Neural progenitor cell (in vitro differentiated cells): ENCODE data around the gene MRPS15. TPM values are rescaled to one million over a fixed set of nuclear protein-coding genes. Genes with fewer than 3 reads are reported as not detected.
A peak's percentile ranks its signal among the peaks of the same experiment; 100 is the strongest.

Experiments used
- DNase-seq: peaks from one replicate; pipeline ENCODE4 v3.0.0-alpha.2; 2016; ENCODE audit warnings: low spot score
- H2AFZ ChIP-seq: fragments of 200-600 bp; sonication (generic); replicated peaks from 2 replicates; pipeline ENCODE4 v1.6.1; 2016; ENCODE audit warnings: antibody characterized with exemption
- H3F3A ChIP-seq: fragments of 200-600 bp; sonication (generic); 2 replicates; pipeline ENCODE4 v1.6.1; 2016; ENCODE audit warnings: antibody characterized with exemption, low read depth
- H3K27ac ChIP-seq: fragments of 200-600 bp; sonication (generic); 2 replicates; pipeline ENCODE4 v1.5.1; 2016; ENCODE audit warnings: mild to moderate bottlenecking
- H3K27me3 ChIP-seq: fragments of 200-600 bp; sonication (generic); 2 replicates; pipeline ENCODE4 v1.6.1; 2016; ENCODE audit warnings: mild to moderate bottlenecking, moderate library complexity
- H3K36me3 ChIP-seq: fragments of 200-600 bp; sonication (generic); 2 replicates; pipeline ENCODE4 v1.5.1; 2016
- H3K4me1 ChIP-seq: fragments of 200-600 bp; sonication (generic); 2 replicates; pipeline ENCODE4 v1.6.1; 2016; ENCODE audit warnings: mixed run types
- H3K4me2 ChIP-seq: fragments of 200-600 bp; sonication (generic); 2 replicates; pipeline ENCODE4 v1.6.1; 2016
- H3K4me3 ChIP-seq: fragments of 200-600 bp; sonication (generic); 2 replicates; pipeline ENCODE4 v1.5.1; 2016
- H3K79me2 ChIP-seq: fragments of 200-600 bp; sonication (generic); 2 replicates; pipeline ENCODE4 v1.6.1; 2016; ENCODE audit warnings: low read depth
- H3K9ac ChIP-seq: fragments of 200-600 bp; sonication (generic); 2 replicates; pipeline ENCODE4 v1.6.1; 2016
- H3K9me3 ChIP-seq: fragments of 200-600 bp; sonication (generic); 2 replicates; pipeline ENCODE4 v1.5.1; 2016; ENCODE audit warnings: low read depth
- H4K20me1 ChIP-seq: fragments of 200-600 bp; sonication (generic); 2 replicates; pipeline ENCODE4 v1.6.1; 2016; ENCODE audit warnings: low read depth
- H3K27ac Mint-ChIP-seq: 3 replicates; pipeline ENCODE4 v1.8.0; 2021; ENCODE audit warnings: mixed read lengths
- H3K27me3 Mint-ChIP-seq: 2 replicates; pipeline ENCODE4 v1.8.0; 2022; ENCODE audit warnings: low read depth, mild to moderate bottlenecking, inconsistent platforms, moderate library complexity, mixed read lengths; ENCODE audit not compliant: insufficient read depth
- H3K36me3 Mint-ChIP-seq: 3 replicates; pipeline ENCODE4 v1.8.0; 2021; ENCODE audit warnings: mixed read lengths
- H3K4me1 Mint-ChIP-seq: 3 replicates; pipeline ENCODE4 v1.8.0; 2021; ENCODE audit warnings: mixed read lengths
- H3K4me3 Mint-ChIP-seq: 3 replicates; pipeline ENCODE4 v1.8.0; 2021; ENCODE audit warnings: mild to moderate bottlenecking, moderate library complexity, mixed read lengths
- H3K9me3 Mint-ChIP-seq: 3 replicates; pipeline ENCODE4 v1.8.0; 2020; ENCODE audit warnings: mixed read lengths
- CTCF ChIP-seq: fragments of 200-600 bp; sonication (generic); IDR thresholded peaks from 2 replicates; pipeline ENCODE4 v1.5.1; 2017; ENCODE audit warnings: antibody characterized with exemption, mild to moderate bottlenecking
- EZH2 ChIP-seq: fragments of 200-600 bp; sonication (generic); IDR thresholded peaks from 2 replicates; pipeline ENCODE4 v1.6.1; 2017; ENCODE audit warnings: antibody characterized with exemption, mild to moderate bottlenecking, moderate library complexity
- EZH2phosphoT487 ChIP-seq: fragments of 200-600 bp; sonication (generic); IDR thresholded peaks from 2 replicates; pipeline ENCODE4 v1.6.1; 2017; ENCODE audit warnings: antibody characterized with exemption
- total RNA-seq: library from RNA; depleted of rRNA; stranded (reverse); fragments of >200 nt; gene quantifications from 2 replicates; pipeline ENCODE4 v1.2.3, GENCODE V29; 2015; ENCODE audit warnings: low replicate concordance

The MRPS15 gene
- total RNA-seq, 1 donor from 2014 or later = 109 TPM

GRCh38 chr1:36482724-36483388 lies 18.7 kb upstream of the MRPS15 start, which contains the start of gene CSF3R:
Gene CSF3R, minus strand, starts transcription at chr1:36482913. Its CDS starts 3,417 bp downstream, at chr1:36479496.
- no peak for DNase-seq
- no peak within 1 kb of the TSS for H3K9ac ChIP-seq
- H3K9me3 ChIP-seq = no peaks in the 10 kb centered on the region
- H3K4me2 ChIP-seq = peak within 1 kb of the TSS; percentile 5
- H3K27ac ChIP-seq = no peak within 1 kb of the TSS
- no peaks in the 10 kb centered on the region for H3K36me3 ChIP-seq
- peak within 1 kb of the TSS; percentile 7 for H3K27ac Mint-ChIP-seq
- no peak within 1 kb of the TSS for H3K4me3 Mint-ChIP-seq
- no peaks in the 10 kb centered on the region for H3K27me3 ChIP-seq
- no peaks in the 10 kb centered on the region for H3K79me2 ChIP-seq
- H3F3A ChIP-seq = peaks cover 7% of the 10 kb centered on the region
- H3K36me3 Mint-ChIP-seq = no peaks in the 10 kb centered on the region
- no peaks in the 10 kb centered on the region for H3K9me3 Mint-ChIP-seq
- H2AFZ ChIP-seq = peak within 1 kb of the TSS; percentile 63
- no peaks in the 10 kb centered on the region for H3K27me3 Mint-ChIP-seq
- peaks cover 8% of the 10 kb centered on the region for H3K4me1 Mint-ChIP-seq
- no peak within 1 kb of the TSS for H3K4me3 ChIP-seq
- H3K4me1 ChIP-seq = peaks cover 14% of the 10 kb centered on the region
- no peak for TF ChIP-seq EZH2phosphoT487
- TF ChIP-seq CTCF = no peak
- no peak for TF ChIP-seq EZH2
- no peaks in the 10 kb centered on the region for H4K20me1 ChIP-seq

GRCh38 chr1:36481771-36482723 lies 17.9 kb upstream of the MRPS15 start:
- peak overlapping the region; percentile 63 for H2AFZ ChIP-seq
- no peak for DNase-seq
- H3K27ac Mint-ChIP-seq = peak overlapping the region; percentile 7
- peaks cover 10% of the 10 kb centered on the region for H3K4me1 Mint-ChIP-seq
- H3K4me3 Mint-ChIP-seq = no peak overlapping the region
- no peak overlapping the region for H3K4me2 ChIP-seq
- H3K36me3 ChIP-seq = no peaks in the 10 kb centered on the region
- peaks cover 14% of the 10 kb centered on the region for H3K4me1 ChIP-seq
- no peak overlapping the region for H3K4me3 ChIP-seq
- TF ChIP-seq EZH2phosphoT487 (no peak), EZH2 (no peak), CTCF (no peak)
- no peaks in the 10 kb centered on the region for H4K20me1 ChIP-seq
- peaks cover 7% of the 10 kb centered on the region for H3F3A ChIP-seq
- no peaks in the 10 kb centered on the region for H3K9me3 ChIP-seq
- H3K9me3 Mint-ChIP-seq = no peaks in the 10 kb centered on the region
- no peaks in the 10 kb centered on the region for H3K27me3 Mint-ChIP-seq
- H3K9ac ChIP-seq = no peak overlapping the region
- no peaks in the 10 kb centered on the region for H3K79me2 ChIP-seq
- no peak overlapping the region for H3K27ac ChIP-seq
- H3K27me3 ChIP-seq = no peaks in the 10 kb centered on the region
- H3K36me3 Mint-ChIP-seq = no peaks in the 10 kb centered on the region

- no peaks in the 10 kb centered on the region for H3K9me3 ChIP-seq
- peaks cover 10% of the 10 kb centered on the region for H3K4me1 Mint-ChIP-seq
Observed at GRCh38 chr1:36481091-36481490, 16.9 kb upstream of the MRPS15 start.

More at GRCh38 chr1:36481091-36481490, 16.9 kb upstream of the MRPS15 start:
- Mint-ChIP-seq H3K27me3 (peaks cover 3% of the 10 kb centered on the region), H3K4me3 (no peak overlapping the region), H3K9me3 (no peaks in the 10 kb centered on the region), H3K36me3 (no peaks in the 10 kb centered on the region), H3K27ac (no peak overlapping the region)
- no peak for TF ChIP-seq EZH2
- TF ChIP-seq CTCF = no peak
- no peak for TF ChIP-seq EZH2phosphoT487
- no peak overlapping the region for H3K4me3 ChIP-seq
- no peak for DNase-seq
- no peaks in the 10 kb centered on the region for H3K36me3 ChIP-seq
- H3K9ac ChIP-seq = no peak overlapping the region
- H3F3A ChIP-seq = peaks cover 7% of the 10 kb centered on the region
- H2AFZ ChIP-seq = no peak overlapping the region
- no peak overlapping the region for H3K4me2 ChIP-seq
- no peaks in the 10 kb centered on the region for H3K79me2 ChIP-seq
- peaks cover 14% of the 10 kb centered on the region for H3K4me1 ChIP-seq
- H3K27me3 ChIP-seq = no peaks in the 10 kb centered on the region
- H4K20me1 ChIP-seq = no peaks in the 10 kb centered on the region
- no peak overlapping the region for H3K27ac ChIP-seq
